Posterior cingulate gyrus (tissue), 11 donors: ENCODE results near the gene WDR19.
"Not testable (repeated sequence)": the region's sequence is repeated elsewhere in the genome, so short reads cannot be mapped to it uniquely, and the experiment has no call there.

Experiments used
- DNase-seq, 10 donors: peaks; one replicate each; pipeline versions ENCODE4 v3.0.0 to v3.0.0-alpha.2; 2020 to 2021; ENCODE audit warnings: mixed read lengths in 3 of 10
- intact Hi-C: fragments of 100-400 bp; cut with DNase I; formaldehyde crosslinking; loops from one replicate; pipeline ENCODE4 v1.15.1; 2023

Gene WDR19

GRCh38 chr4:39181905-39182638, at the start of gene WDR19:
Gene WDR19, plus strand, starts transcription at chr4:39182529. Its CDS starts 29 bp downstream, at chr4:39182558.
- intact Hi-C loops: loop anchor here (10.0 kb wide), 1 partner anchor 273 kb away; the partner anchor contains the start of genes LIAS and RPL9
- peak; percentile 99 to 100 (median 100) for DNase-seq

DNA sequence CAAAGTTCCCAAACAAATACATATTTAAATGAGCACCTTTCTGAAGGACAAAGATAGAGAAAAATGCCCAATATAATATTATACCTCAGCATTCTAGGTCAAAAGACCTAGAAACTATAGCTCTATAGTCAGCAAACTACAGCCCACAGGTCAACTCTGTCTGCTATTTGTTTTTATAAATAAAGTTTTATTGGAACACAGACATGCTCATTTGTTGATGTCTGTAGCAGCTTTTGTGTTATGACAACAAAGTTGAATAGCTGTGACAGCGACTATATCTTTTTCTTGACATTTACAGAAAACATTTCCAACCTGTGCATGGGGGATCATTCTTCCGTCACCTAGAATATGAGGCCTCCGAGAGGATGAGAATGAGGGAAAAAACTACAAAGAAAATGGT, 48.7 kb upstream of the WDR19 start:
- intact Hi-C loops: loop anchor here (10.0 kb wide), 1 partner anchor 359 kb away; no protein-coding TSS in a partner anchor
- DNase-seq: no peak

GRCh38 chr4:39134683-39135306, 47.5 kb upstream of the WDR19 start:
- DNase-seq: no peak
- intact Hi-C loops: loop anchor here (1.0 to 10.0 kb wide), 3 partner anchors 92 to 360 kb away; no protein-coding TSS in a partner anchor

DNA sequence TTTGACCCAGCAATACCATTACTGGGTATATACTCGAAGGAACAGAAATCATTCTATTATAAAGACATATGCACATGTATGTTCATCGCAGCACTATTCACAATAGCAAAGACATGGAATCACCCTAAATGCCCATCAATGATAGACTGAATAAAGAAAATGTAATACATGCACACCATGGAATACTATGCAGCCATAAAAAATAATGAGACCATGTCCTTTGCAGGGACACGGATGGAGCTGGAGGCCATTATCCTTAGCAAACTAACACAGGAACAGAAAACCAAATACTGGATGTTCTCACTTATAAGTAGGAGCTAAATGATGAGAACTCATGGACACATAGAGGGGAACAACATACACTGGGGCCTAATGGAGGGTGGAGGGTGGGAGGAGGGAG, 44.1 kb upstream of the WDR19 start:
- intact Hi-C loops: loop anchor here (5.0 to 10.0 kb wide), 2 partner anchors 96 to 363 kb away; no protein-coding TSS in a partner anchor
- not testable (repeated sequence) for DNase-seq

DNA sequence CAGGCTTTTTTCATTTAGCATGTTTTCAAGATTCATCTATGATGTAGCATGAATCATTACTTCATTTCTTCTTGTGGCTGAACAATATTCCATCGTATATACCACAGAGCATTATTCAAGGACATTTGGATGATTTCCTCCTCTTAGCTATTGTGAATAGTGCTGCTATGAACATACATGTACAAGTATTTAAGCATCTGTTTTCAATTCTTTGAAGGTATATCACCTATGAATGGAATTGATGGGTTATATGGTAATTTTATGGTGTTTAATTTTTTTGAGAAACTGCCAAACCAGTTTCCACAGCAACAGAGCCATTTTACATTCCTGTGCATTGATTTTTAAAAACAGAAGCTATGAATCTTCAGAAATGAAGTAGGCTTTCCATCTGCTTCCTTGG, 36.1 kb upstream of the WDR19 start:
- intact Hi-C loops: no loop called here
- DNase-seq: no peak

DNA sequence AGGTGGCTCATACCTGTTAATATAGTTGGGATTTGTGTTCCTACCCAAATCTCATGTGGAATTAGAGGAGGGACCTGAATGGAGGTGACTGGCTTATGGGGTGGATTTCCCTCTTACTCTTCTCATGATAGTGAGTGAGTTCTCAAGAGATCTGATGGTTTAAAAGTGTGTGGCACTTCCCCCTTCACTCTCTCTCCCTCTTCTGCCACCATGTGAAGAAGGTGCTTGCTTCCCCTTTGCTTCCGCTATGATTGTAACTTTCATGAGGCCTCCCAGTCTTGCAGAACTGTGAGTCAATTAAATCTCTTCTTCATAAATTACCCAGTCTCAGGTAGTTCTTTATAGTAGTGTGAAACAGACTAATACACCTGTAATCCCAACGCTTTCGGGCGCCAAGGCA, 28.3 kb upstream of the WDR19 start:
- intact Hi-C loops: no loop called here
- DNase-seq: no peak

- DNase-seq: no peak
- intact Hi-C loops: no loop called here
Observed at GRCh38 chr4:39157520-39157919, 24.8 kb upstream of the WDR19 start.

DNA sequence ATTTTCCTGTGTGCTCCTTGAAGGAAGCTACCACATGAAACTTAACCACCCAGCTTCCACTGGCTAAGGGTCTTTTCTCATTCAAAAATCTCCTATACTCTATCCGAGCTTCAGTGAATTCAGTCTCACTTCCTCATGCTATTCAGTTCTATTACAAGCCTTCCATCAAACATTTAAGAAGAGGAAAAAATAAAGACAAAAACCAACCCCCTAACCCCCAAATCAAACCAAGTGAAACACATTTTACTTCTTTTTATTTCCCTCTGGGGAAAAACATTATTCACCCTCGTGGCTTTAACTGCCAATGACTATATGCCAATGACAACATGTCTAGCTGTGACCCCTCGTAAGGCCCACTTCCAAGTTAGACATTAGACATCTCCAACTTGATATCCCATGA, 16.2 kb upstream of the WDR19 start:
- no peak for DNase-seq
- intact Hi-C loops: no loop called here

- DNase-seq: no peak
- intact Hi-C loops: no loop called here
Observed at GRCh38 chr4:39166669-39167068, 15.7 kb upstream of the WDR19 start.

GRCh38 chr4:39169426-39169825, 12.9 kb upstream of the WDR19 start:
- no peak for DNase-seq
- intact Hi-C loops: no loop called here

- intact Hi-C loops: no loop called here
- no peak for DNase-seq
Observed at GRCh38 chr4:39170301-39170700, 12.0 kb upstream of the WDR19 start.

DNA sequence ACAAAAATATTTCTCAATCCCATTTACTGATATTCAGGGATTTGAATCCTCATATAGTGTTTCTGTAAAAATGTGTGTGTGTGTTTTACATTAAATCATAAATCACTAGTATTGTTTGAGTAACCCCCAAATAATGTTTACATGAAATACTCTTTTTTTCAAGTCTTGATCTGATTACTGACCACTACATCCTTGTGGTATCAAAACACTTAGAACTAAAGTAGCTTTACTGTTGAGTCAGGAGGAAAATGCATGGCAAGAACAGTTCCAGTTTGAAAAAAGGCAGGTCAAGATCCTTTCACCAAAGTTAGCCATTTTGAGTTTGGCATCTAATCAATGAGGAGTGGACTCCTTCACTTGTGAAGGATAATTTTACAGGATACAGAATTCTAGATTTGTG, 3.6 kb upstream of the WDR19 start:
- intact Hi-C loops: no loop called here
- no peak for DNase-seq

- DNase-seq: no peak
- intact Hi-C loops: loop anchor here (10.0 kb wide), 1 partner anchor 275 kb away; the partner anchor contains the start of genes LIAS and RPL9
Observed at GRCh38 chr4:39179681-39180080, 2.6 kb upstream of the WDR19 start.

DNA sequence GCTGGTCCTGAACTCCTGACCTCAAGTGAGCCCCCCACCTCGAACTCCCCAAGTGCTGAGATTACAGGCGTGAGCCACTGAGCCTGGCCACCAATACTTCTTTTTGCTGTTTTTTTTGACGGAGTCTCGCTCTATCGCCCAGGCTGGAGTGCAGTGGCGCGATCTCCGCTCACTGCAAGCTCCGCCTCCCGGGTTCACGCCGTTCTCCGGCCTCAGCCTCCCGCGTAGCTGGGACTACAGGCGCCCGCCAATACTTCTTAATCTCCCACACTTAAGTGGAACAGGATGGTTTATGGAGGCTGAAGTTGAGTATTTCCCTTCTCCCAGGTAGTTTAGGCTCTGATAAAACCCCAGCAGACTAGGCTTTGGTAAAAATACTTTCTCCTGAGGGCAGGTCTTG, 1.7 kb upstream of the WDR19 start:
- DNase-seq: not testable (repeated sequence)
- intact Hi-C loops: loop anchor here (10.0 kb wide), 1 partner anchor 274 kb away; the partner anchor contains the start of genes LIAS and RPL9

DNA sequence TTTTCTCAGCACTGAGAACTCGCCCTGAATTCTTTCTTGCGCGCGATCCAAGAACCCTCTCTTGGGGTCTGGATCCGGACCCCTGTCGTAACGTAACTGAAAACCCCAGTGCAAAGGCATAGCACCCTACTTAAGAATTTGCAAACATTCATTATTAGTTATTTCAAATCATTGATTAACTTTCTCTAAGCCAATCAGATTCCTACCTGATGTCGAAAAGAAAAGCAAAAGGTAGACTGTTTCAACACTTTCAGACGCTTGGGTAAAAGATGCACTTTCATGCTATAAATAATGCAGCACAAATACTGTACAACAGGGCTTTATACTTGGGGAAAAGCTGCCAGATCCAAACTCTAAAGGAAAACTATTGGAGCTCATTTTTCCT, 817 bp upstream of the WDR19 start:
- DNase-seq: no peak
- intact Hi-C loops: loop anchor here (10.0 kb wide), 1 partner anchor 273 kb away; the partner anchor contains the start of genes LIAS and RPL9

DNA sequence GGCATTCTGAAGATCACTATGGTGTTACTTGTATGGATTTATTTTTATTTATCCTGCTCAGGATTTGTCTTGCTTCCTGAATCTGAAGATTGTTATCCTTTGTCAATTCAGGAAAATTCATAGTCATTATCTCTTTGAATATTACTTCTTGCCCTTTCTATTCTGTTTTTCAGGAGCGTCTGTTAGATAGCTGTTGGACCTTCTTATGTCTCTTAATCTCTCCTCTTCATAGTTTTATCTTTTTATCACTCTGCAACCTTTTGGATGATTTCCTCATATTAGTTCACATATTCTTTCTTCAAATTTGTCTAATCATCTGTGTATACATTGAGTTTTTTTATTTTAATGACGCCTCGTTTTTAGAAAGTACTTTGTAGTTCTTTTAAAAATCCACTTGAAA, 19.6 kb downstream of the WDR19 start:
- intact Hi-C loops: no loop called here
- DNase-seq: no peak

GRCh38 chr4:39204543-39204942, 22.2 kb downstream of the WDR19 start:
- no peak for DNase-seq
- intact Hi-C loops: no loop called here

DNA sequence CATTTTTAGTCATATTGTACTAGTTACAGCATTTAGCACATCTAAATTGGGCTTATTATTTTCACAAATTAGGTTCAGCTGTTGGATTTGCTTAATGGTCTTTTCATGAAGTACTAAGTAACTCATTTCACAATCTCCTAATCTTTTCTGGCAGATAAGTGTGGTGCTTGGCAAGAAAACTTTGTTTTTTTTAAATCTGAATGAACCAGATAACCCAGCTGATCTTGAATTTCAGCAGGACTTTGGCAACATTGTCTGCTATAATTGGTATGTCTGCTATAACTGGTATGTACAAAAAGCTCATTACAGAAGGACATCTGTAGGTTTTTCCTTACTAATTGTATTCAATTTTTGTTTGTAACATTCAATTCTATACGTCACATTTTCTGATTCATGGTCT, 22.7 kb downstream of the WDR19 start:
- DNase-seq: no peak
- intact Hi-C loops: no loop called here

GRCh38 chr4:39205476-39205875, 23.1 kb downstream of the WDR19 start:
- intact Hi-C loops: no loop called here
- no peak for DNase-seq

DNA sequence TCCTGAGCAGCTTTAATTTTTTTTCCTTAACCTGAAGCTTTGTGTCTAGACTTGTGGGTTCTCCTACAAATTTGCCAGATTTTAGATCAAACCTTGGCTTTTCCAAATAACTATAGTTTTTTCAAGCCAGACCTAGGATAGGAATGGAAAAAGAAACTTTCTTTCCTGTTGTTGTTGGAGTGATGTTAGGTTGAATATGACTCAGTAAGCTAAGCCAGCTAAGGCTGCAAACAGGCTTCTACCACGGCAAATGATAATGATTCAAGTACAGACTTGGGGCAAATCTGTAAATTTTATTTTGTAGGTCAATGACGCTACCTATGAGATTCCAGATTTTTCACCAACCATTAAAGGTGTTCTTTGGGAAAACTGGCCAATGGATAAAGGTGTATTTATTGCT, 45.6 kb downstream of the WDR19 start:
- intact Hi-C loops: no loop called here
- no peak for DNase-seq

DNA sequence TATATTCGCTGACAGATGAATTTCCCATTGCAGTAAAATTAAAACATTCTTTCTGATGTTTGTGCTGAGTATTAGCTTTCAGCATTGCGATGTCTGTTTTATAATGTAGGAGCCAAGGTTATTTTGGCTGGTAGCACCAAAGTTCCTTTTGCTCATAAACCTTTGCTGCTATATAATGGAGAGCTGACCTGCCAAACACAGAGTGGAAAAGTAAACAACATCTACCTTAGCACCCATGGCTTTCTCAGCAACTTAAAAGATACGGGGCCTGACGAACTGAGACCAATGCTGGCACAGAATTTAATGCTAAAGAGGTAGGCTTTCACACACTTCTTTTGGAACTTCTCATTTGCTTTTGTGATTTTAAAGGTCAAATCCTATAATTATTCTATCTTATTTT, 46.0 kb downstream of the WDR19 start:
- intact Hi-C loops: no loop called here
- DNase-seq: no peak

DNA sequence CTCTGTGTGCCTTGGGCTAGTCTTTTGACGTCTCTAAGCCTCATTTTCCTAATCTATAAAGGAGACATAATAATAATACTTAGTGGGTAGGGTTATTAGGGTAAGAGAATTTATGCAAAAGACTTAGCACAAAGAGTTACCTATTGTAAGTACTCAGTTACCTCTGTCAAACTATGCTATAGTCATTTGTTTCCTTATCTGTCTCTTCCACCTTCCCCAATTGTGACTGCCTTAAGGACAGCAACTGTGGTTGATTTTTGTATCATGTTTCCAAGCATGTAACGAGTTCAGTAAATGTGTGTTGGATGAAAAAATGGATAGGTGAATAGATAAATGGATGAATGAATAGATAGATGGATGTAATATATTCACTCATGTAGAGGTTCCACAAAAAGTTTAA, 48.1 kb downstream of the WDR19 start:
- no peak for DNase-seq
- intact Hi-C loops: no loop called here
